Lung (tissue), 12 donors: Measurements from ENCODE around the gene CD5L. TPM values are rescaled to one million over a fixed set of nuclear protein-coding genes. Genes with fewer than 3 reads are reported as not detected.

Source experiments
- ATAC-seq: fragments of 200-7000 bp; cut with Tn5 transposase; one replicate; pipeline ENCODE4 v1.9.1; 2020; ENCODE audit warnings: moderate number of reproducible peaks; ENCODE audit not compliant: insufficient read depth, low FRiP score
- DNase-seq, 3 donors: peaks; one replicate each; pipeline ENCODE4 v3.0.0-alpha.2; 2013 to 2017
- H3K27ac ChIP-seq, 2 donors: one replicate each; pipeline ENCODE4 v1.5.1; 2013; ENCODE audit warnings: mild to moderate bottlenecking in 2 of 2, moderate library complexity in 2 of 2, control low read depth in 1 of 2, inconsistent platforms in 1 of 2, low read depth in 1 of 2, low read length in 1 of 2
- H3K27me3 ChIP-seq, 3 donors: one replicate each; pipeline ENCODE4 v1.5.1; 2013; ENCODE audit warnings: low read length in 2 of 3; ENCODE audit not compliant: control insufficient read depth in 3 of 3, insufficient read depth in 3 of 3
- H3K36me3 ChIP-seq, 4 donors: one replicate each; pipeline ENCODE4 v1.5.1; 2013; ENCODE audit warnings: low read length in 4 of 4, mild to moderate bottlenecking in 1 of 4, moderate library complexity in 1 of 4; ENCODE audit not compliant: control insufficient read depth in 4 of 4, insufficient read depth in 4 of 4
- H3K4me1 ChIP-seq, 5 donors: one replicate each; pipeline ENCODE4 v1.5.1; 2013; ENCODE audit warnings: low read length in 5 of 5, mild to moderate bottlenecking in 2 of 5, moderate library complexity in 1 of 5; ENCODE audit not compliant: control insufficient read depth in 5 of 5, insufficient read depth in 5 of 5
- H3K4me3 ChIP-seq: one replicate; pipeline ENCODE4 v1.5.1; 2013; ENCODE audit warnings: mild to moderate bottlenecking, control low read depth, moderate library complexity
- H3K9ac ChIP-seq, 2 donors: one replicate each; pipeline ENCODE4 v1.5.1; 2013; ENCODE audit warnings: low read length in 2 of 2, control low read depth in 1 of 2; ENCODE audit not compliant: insufficient read depth in 1 of 2
- H3K9me3 ChIP-seq, 4 donors: one replicate each; pipeline ENCODE4 v1.5.1; 2013; ENCODE audit warnings: low read length in 3 of 4, mild to moderate bottlenecking in 1 of 4, moderate library complexity in 1 of 4; ENCODE audit not compliant: control insufficient read depth in 4 of 4, insufficient read depth in 3 of 4
- CTCF ChIP-seq: IDR thresholded peaks from 2 replicates; pipeline ENCODE4 v1.5.1; 2012; ENCODE audit warnings: mild to moderate bottlenecking; ENCODE audit errors: control extremely low read depth, extremely low read depth
- WGBS, 2 donors: extraction: QIAGEN DNeasy Blood & Tissue Kit; methylation state at CpG; one replicate each; pipeline ENCODE4 v1.1.7; 2013; 5-methylcytosine and 5-hydroxymethylcytosine counted together
- polyA plus RNA-seq, 2 donors: library from polyadenylated mRNA; stranded (reverse); fragments of 200-250 nt; gene quantifications; one replicate each; pipeline ENCODE4 v1.2.1, GENCODE V29; 2013
- total RNA-seq, 2 donors: library from RNA; depleted of rRNA in 1 of 2; stranded (reverse); fragments of >200 nt in 1 of 2; gene quantifications; one replicate each; pipeline ENCODE4 v1.2.1, GENCODE V29; 2014 to 2021
- donor health status: control.
- donor health status: control.
- donor health status: Bipolar disorder and iron deficiency.
- donor health status: healthy.
- donor health status: DM: yes; HTN: yes; CAD: no.

Gene CD5L
- total and polyA plus RNA-seq, 4 donors, result 0.17 to 6.1 (median 0.40) TPM

DNA sequence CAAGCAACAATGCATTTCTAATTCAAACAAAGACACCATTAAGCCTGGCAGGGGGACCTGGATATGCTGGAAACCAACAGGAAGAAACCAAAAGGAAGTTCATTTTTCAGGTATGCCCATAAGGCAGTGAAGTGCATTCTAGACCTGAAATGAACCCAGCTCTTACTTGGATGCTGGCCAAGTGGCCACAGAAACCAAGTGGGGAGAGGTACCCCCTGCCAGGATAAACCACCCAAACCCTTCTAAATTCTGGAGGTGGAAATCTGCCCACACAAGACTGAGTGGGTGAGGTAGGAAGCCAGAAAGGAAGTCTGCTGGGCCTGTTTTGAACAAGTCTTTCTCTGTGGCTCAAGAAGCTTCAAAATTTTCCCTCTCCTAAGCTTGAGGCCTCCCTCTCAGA, 2.6 kb downstream of the CD5L start:
- H3K9me3 ChIP-seq, result no peaks in the 10 kb centered on the region
- no peak overlapping the region for H3K9ac ChIP-seq
- no peak for TF ChIP-seq CTCF
- ATAC-seq (no peak), DNase-seq (no peak)
- H3K27ac ChIP-seq, result no peak overlapping the region
- no peaks in the 10 kb centered on the region for H3K4me1 ChIP-seq
- no peaks in the 10 kb centered on the region for H3K36me3 ChIP-seq
- H3K4me3 ChIP-seq, result no peak overlapping the region
- no peaks in the 10 kb centered on the region for H3K27me3 ChIP-seq

- Histone ChIP-seq H3K4me1 (no peaks in the 10 kb centered on the region), H3K9me3 (peaks cover 0 to 4% (median 0%) of the 10 kb centered on the region in 4 donors), H3K27me3 (no peaks in the 10 kb centered on the region), H3K27ac (no peak overlapping the region), H3K36me3 (no peaks in the 10 kb centered on the region), H3K4me3 (no peak overlapping the region), H3K9ac (no peak overlapping the region)
- DNase-seq, result no peak
- 81 to 89% methylated on average over 12 of the region's 12 CpGs for WGBS, 2 donors
- TF ChIP-seq CTCF, result no peak
- ATAC-seq, result no peak
Observed at GRCh38 chr1:157834430-157834829, 7.2 kb downstream of the CD5L start.

DNA sequence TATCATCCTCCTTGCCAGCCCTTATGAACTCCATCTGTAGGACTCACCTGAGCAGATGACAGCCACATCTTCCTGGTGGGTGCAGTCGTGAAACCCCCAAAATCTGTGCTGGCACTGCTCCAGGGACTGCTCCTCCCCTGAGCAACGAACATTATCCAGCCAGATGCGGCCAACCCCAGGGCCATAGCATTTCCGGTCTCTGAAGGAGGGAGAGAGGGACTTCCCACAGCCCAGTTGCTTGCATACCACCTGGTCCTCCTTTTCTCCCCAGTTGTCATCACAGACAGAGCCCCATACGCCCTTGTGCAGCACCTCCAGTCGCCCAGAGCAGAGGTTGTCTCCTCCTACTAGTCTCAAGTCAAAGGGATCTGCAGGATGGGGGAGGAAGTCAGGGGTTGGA, 8.5 kb downstream of the CD5L start:
- TF ChIP-seq CTCF, result no peak
- 84 to 90% methylated on average over 6 of the region's 6 CpGs for WGBS, 2 donors
- DNase-seq (no peak), ATAC-seq (no peak)
- Histone ChIP-seq H3K36me3 (no peaks in the 10 kb centered on the region), H3K4me3 (no peak overlapping the region), H3K4me1 (no peaks in the 10 kb centered on the region), H3K9me3 (peaks cover 0 to 4% (median 0%) of the 10 kb centered on the region in 4 donors), H3K9ac (no peak overlapping the region), H3K27ac (no peak overlapping the region), H3K27me3 (no peaks in the 10 kb centered on the region)

- Histone ChIP-seq H3K9me3 (peaks cover 0 to 4% (median 0%) of the 10 kb centered on the region in 4 donors), H3K4me3 (no peak overlapping the region), H3K36me3 (no peaks in the 10 kb centered on the region), H3K27me3 (no peaks in the 10 kb centered on the region), H3K9ac (no peak overlapping the region), H3K27ac (no peak overlapping the region), H3K4me1 (no peaks in the 10 kb centered on the region)
- no peak for TF ChIP-seq CTCF
- peak in 1 of 3 donors; percentile 0 for DNase-seq
- no peak for ATAC-seq
- WGBS, 2 donors, result 33 to 43% methylated on average over 4 of the region's 4 CpGs
Observed at GRCh38 chr1:157831968-157832626, 9.5 kb downstream of the CD5L start.
